Measurements from ENCODE around the gene PM20D2. TPM values are rescaled to one million over a fixed set of nuclear protein-coding genes. Genes with fewer than 3 reads are reported as not detected.

The PM20D2 gene
- total and polyA plus RNA-seq, 5 donors from 2014 or later: 2.1 to 6.7 (median 3.6) TPM

DNA sequence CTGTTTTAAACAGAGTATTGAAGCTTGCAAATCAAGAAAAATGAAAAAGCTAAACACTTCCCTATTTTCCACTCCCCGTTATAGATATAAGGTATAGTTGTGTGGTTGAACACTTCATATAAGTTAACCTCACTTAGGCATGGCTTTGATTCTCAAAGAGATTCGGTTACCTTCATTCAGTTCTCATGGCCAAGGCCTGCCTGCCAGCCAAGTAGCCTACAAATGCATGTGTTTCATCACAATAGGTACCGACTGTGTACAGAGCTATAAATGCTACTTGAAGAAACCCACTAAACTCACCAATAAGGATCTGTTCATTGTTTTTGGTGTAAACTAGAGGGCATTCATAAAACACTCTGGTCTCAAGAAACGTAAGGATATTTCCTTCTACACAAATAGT lies 27.8 kb downstream of the PM20D2 start:
- H3K4me1 Mint-ChIP-seq: no peaks in the 10 kb centered on the region
- Histone ChIP-seq H3K27me3 (ENCODE audit: control insufficient read depth, insufficient read depth, low read length) (no peaks in the 10 kb centered on the region), H3K9me3 (ENCODE audit: control insufficient read depth in 2 of 2, low read length in 2 of 2) (no peaks in the 10 kb centered on the region), H3K36me3 (ENCODE audit: control insufficient read depth, insufficient read depth, low read length) (no peaks in the 10 kb centered on the region), H3K4me3 (ENCODE audit: low read depth, low read length) (no peak overlapping the region), H3K27ac (ENCODE audit: insufficient read depth, low read length, poor library complexity, severe bottlenecking) (no peak overlapping the region), H3K4me1 (ENCODE audit: control insufficient read depth, insufficient read depth, low read length, poor library complexity, severe bottlenecking) (no peaks in the 10 kb centered on the region)
- no peak overlapping the region for H3K27ac Mint-ChIP-seq
- peaks cover 17% of the 10 kb centered on the region for H3K27me3 Mint-ChIP-seq
- no peaks in the 10 kb centered on the region for H3K36me3 Mint-ChIP-seq
- ATAC-seq (ENCODE audit: low read depth in 2 of 2) (no peak), DNase-seq (no peak)
- no peak overlapping the region for H3K4me3 Mint-ChIP-seq
- H3K9me3 Mint-ChIP-seq: no peaks in the 10 kb centered on the region

DNA sequence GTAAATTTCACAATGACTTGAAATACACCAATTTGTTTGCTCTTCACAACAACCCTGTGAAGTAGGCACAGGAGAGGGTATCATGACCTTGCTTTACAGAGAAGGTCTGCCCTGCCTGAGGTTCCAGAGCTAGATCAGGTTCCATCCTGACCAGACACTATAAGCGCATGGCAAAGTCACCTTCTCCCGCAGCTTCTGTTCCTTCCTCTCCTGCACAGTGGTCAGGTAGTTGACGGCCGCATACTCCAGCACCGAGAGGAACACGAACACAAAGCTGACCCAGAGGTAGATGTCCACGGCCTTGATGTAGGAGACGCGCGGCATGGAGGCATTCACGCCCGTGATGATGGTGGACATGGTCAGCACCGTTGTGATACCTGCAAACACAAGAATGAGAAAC lies 34.3 kb downstream of the PM20D2 start:
- Mint-ChIP-seq H3K4me1 (no peaks in the 10 kb centered on the region), H3K4me3 (no peak overlapping the region), H3K36me3 (no peaks in the 10 kb centered on the region), H3K9me3 (no peaks in the 10 kb centered on the region), H3K27me3 (peaks cover 12% of the 10 kb centered on the region), H3K27ac (no peak overlapping the region)
- Histone ChIP-seq H3K9me3 (ENCODE audit: control insufficient read depth in 2 of 2, low read length in 2 of 2) (no peaks in the 10 kb centered on the region), H3K4me1 (ENCODE audit: control insufficient read depth, insufficient read depth, low read length, poor library complexity, severe bottlenecking) (no peaks in the 10 kb centered on the region), H3K36me3 (ENCODE audit: control insufficient read depth, insufficient read depth, low read length) (no peaks in the 10 kb centered on the region), H3K27me3 (ENCODE audit: control insufficient read depth, insufficient read depth, low read length) (no peaks in the 10 kb centered on the region), H3K27ac (ENCODE audit: insufficient read depth, low read length, poor library complexity, severe bottlenecking) (no peak overlapping the region), H3K4me3 (ENCODE audit: low read depth, low read length) (no peak overlapping the region)
- ATAC-seq (ENCODE audit: low read depth in 2 of 2) (no peak), DNase-seq (no peak)

- Histone ChIP-seq H3K27me3 (ENCODE audit: control insufficient read depth, insufficient read depth, low read length) (no peaks in the 10 kb centered on the region), H3K4me3 (ENCODE audit: low read depth, low read length) (no peak overlapping the region), H3K27ac (ENCODE audit: insufficient read depth, low read length, poor library complexity, severe bottlenecking) (no peak overlapping the region), H3K36me3 (ENCODE audit: control insufficient read depth, insufficient read depth, low read length) (no peaks in the 10 kb centered on the region), H3K9me3 (ENCODE audit: control insufficient read depth in 2 of 2, low read length in 2 of 2) (no peaks in the 10 kb centered on the region), H3K4me1 (ENCODE audit: control insufficient read depth, insufficient read depth, low read length, poor library complexity, severe bottlenecking) (no peaks in the 10 kb centered on the region)
- Mint-ChIP-seq H3K36me3 (no peaks in the 10 kb centered on the region), H3K27me3 (peaks cover 11% of the 10 kb centered on the region), H3K4me1 (no peaks in the 10 kb centered on the region), H3K4me3 (no peak overlapping the region), H3K9me3 (no peaks in the 10 kb centered on the region), H3K27ac (no peak overlapping the region)
- DNase-seq (no peak), ATAC-seq (ENCODE audit: low read depth in 2 of 2) (no peak)
Measured at GRCh38 chr6:89180971-89181370, 35.1 kb downstream of the PM20D2 start.

DNA sequence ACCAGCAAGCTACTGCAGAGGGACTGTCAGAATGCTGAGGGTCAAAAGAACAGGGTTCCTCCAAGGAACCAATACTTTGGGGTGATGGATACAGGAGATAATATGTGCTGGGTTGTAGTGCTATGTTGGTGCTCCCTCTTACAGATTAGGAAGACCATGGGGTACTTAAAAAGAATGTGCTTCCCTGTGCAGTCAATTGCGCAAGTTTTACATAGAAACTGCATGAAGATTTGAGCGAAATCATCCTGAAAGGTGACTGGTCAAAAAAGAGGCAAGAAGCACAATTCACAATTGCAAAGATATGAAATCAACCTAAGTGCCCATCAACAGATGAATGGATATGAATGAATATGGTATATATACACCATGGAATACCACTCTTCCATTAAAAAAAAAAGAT lies 37.4 kb downstream of the PM20D2 start:
- H3K9me3 Mint-ChIP-seq: peaks cover 0 to 3% (median 0%) of the 10 kb centered on the region in 7 donors
- H3K27me3 Mint-ChIP-seq: peaks cover 8% of the 10 kb centered on the region
- H3K4me3 Mint-ChIP-seq: no peak overlapping the region

GRCh38 chr6:89184344-89184743 lies 38.5 kb downstream of the PM20D2 start:
- no peak overlapping the region for H3K27ac Mint-ChIP-seq
- peaks cover 0 to 3% (median 0%) of the 10 kb centered on the region in 7 donors for H3K9me3 Mint-ChIP-seq

More for the DNA sequence above, 37.4 kb downstream of the PM20D2 start:
- no peaks in the 10 kb centered on the region for H3K4me1 Mint-ChIP-seq
- Histone ChIP-seq H3K4me3 (ENCODE audit: low read depth, low read length) (no peak overlapping the region), H3K36me3 (ENCODE audit: control insufficient read depth, insufficient read depth, low read length) (no peaks in the 10 kb centered on the region), H3K27ac (ENCODE audit: insufficient read depth, low read length, poor library complexity, severe bottlenecking) (no peak overlapping the region), H3K4me1 (ENCODE audit: control insufficient read depth, insufficient read depth, low read length, poor library complexity, severe bottlenecking) (no peaks in the 10 kb centered on the region), H3K27me3 (ENCODE audit: control insufficient read depth, insufficient read depth, low read length) (no peaks in the 10 kb centered on the region), H3K9me3 (ENCODE audit: control insufficient read depth in 2 of 2, low read length in 2 of 2) (no peaks in the 10 kb centered on the region)
- no peak for ATAC-seq (ENCODE audit: low read depth in 2 of 2)
- DNase-seq: no peak
- no peaks in the 10 kb centered on the region for H3K36me3 Mint-ChIP-seq
- H3K27ac Mint-ChIP-seq: no peak overlapping the region

GRCh38 chr6:89186762-89187161 lies 40.9 kb downstream of the PM20D2 start:
- Mint-ChIP-seq H3K27ac (no peak overlapping the region), H3K36me3 (no peaks in the 10 kb centered on the region), H3K4me3 (no peak overlapping the region), H3K27me3 (peaks cover 4% of the 10 kb centered on the region), H3K9me3 (peaks cover 0 to 3% (median 0%) of the 10 kb centered on the region in 7 donors), H3K4me1 (no peaks in the 10 kb centered on the region)
- Histone ChIP-seq H3K4me3 (ENCODE audit: low read depth, low read length) (no peak overlapping the region), H3K27ac (ENCODE audit: insufficient read depth, low read length, poor library complexity, severe bottlenecking) (no peak overlapping the region), H3K36me3 (ENCODE audit: control insufficient read depth, insufficient read depth, low read length) (no peaks in the 10 kb centered on the region), H3K27me3 (ENCODE audit: control insufficient read depth, insufficient read depth, low read length) (peaks cover 4% of the 10 kb centered on the region), H3K4me1 (ENCODE audit: control insufficient read depth, insufficient read depth, low read length, poor library complexity, severe bottlenecking) (no peaks in the 10 kb centered on the region), H3K9me3 (ENCODE audit: control insufficient read depth in 2 of 2, low read length in 2 of 2) (no peaks in the 10 kb centered on the region)
- DNase-seq: no peak
- no peak for ATAC-seq (ENCODE audit: low read depth in 2 of 2)

More at GRCh38 chr6:89184344-89184743, 38.5 kb downstream of the PM20D2 start:
- no peaks in the 10 kb centered on the region for H3K4me1 ChIP-seq (ENCODE audit: control insufficient read depth, insufficient read depth, low read length, poor library complexity, severe bottlenecking)
- Mint-ChIP-seq H3K4me1 (no peaks in the 10 kb centered on the region), H3K36me3 (no peaks in the 10 kb centered on the region), H3K27me3 (peaks cover 8% of the 10 kb centered on the region), H3K4me3 (no peak overlapping the region)
- H3K9me3 ChIP-seq (ENCODE audit: control insufficient read depth in 2 of 2, low read length in 2 of 2): no peaks in the 10 kb centered on the region
- no peak overlapping the region for H3K27ac ChIP-seq (ENCODE audit: insufficient read depth, low read length, poor library complexity, severe bottlenecking)
- no peak for ATAC-seq (ENCODE audit: low read depth in 2 of 2)
- no peaks in the 10 kb centered on the region for H3K36me3 ChIP-seq (ENCODE audit: control insufficient read depth, insufficient read depth, low read length)
- H3K27me3 ChIP-seq (ENCODE audit: control insufficient read depth, insufficient read depth, low read length): no peaks in the 10 kb centered on the region
- DNase-seq: no peak
- H3K4me3 ChIP-seq (ENCODE audit: low read depth, low read length): no peak overlapping the region

DNA sequence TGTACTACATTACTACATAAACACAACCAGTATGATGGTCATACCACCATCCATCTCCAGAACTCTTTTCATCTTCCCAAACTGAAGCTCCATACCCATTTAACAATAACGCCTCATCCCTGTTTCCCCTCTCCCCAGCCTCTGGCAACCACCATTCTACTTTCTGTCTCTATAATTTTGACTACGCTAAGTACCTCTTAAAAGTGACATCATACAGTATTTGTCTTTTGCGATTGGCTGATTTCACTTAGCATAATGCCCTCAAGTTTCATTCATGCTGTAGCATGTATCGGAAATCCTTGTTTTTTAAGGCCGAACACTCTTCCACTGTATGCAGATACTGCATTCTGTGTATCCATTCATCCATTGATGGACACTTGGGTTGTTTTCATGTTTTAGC lies 41.6 kb downstream of the PM20D2 start:
- Mint-ChIP-seq H3K27ac (no peak overlapping the region), H3K27me3 (peaks cover 8% of the 10 kb centered on the region), H3K4me3 (no peak overlapping the region), H3K36me3 (no peaks in the 10 kb centered on the region), H3K9me3 (peaks cover 0 to 3% (median 0%) of the 10 kb centered on the region in 7 donors), H3K4me1 (no peaks in the 10 kb centered on the region)
- H3K4me1 ChIP-seq (ENCODE audit: control insufficient read depth, insufficient read depth, low read length, poor library complexity, severe bottlenecking): no peaks in the 10 kb centered on the region
- H3K9me3 ChIP-seq (ENCODE audit: control insufficient read depth in 2 of 2, low read length in 2 of 2): no peaks in the 10 kb centered on the region
- H3K27me3 ChIP-seq (ENCODE audit: control insufficient read depth, insufficient read depth, low read length): peaks cover 4% of the 10 kb centered on the region
- H3K27ac ChIP-seq (ENCODE audit: insufficient read depth, low read length, poor library complexity, severe bottlenecking): no peak overlapping the region
- no peaks in the 10 kb centered on the region for H3K36me3 ChIP-seq (ENCODE audit: control insufficient read depth, insufficient read depth, low read length)
- DNase-seq (no peak), ATAC-seq (ENCODE audit: low read depth in 2 of 2) (no peak)
- no peak overlapping the region for H3K4me3 ChIP-seq (ENCODE audit: low read depth, low read length)

DNA sequence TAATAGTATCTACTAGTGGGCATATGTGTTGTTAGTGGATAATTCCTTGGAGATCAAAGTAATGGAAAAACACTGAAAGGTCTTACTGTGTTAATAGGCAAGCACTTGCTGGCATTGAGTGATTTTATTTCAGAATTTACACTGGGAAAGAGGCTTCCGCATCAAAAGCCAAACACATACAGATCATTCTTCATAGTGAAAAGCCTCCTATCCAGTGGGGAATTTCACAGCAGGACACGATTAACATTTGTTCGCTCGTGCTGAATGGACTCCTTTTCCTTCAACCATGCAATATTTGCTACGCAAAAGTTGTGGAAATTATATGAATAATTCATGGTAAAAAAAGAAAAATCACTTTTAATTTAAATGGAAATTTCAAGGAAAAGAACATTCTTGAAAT lies 44.9 kb downstream of the PM20D2 start:
- Mint-ChIP-seq H3K27ac (no peak overlapping the region), H3K36me3 (no peaks in the 10 kb centered on the region), H3K4me1 (no peaks in the 10 kb centered on the region), H3K9me3 (peaks cover 0 to 21% (median 8%) of the 10 kb centered on the region in 7 donors), H3K4me3 (no peak overlapping the region), H3K27me3 (peaks cover 17% of the 10 kb centered on the region)
- Histone ChIP-seq H3K4me1 (ENCODE audit: control insufficient read depth, insufficient read depth, low read length, poor library complexity, severe bottlenecking) (no peaks in the 10 kb centered on the region), H3K27me3 (ENCODE audit: control insufficient read depth, insufficient read depth, low read length) (peaks cover 4% of the 10 kb centered on the region), H3K27ac (ENCODE audit: insufficient read depth, low read length, poor library complexity, severe bottlenecking) (no peak overlapping the region), H3K9me3 (ENCODE audit: control insufficient read depth in 2 of 2, low read length in 2 of 2) (peaks cover 7 to 18% of the 10 kb centered on the region in 2 experiments), H3K36me3 (ENCODE audit: control insufficient read depth, insufficient read depth, low read length) (no peaks in the 10 kb centered on the region), H3K4me3 (ENCODE audit: low read depth, low read length) (no peak overlapping the region)
- ATAC-seq (ENCODE audit: low read depth in 2 of 2): no peak
- DNase-seq: no peak
